ENCODE measurements around the gene GPR143. TPM values are rescaled to one million over a fixed set of nuclear protein-coding genes. Genes with fewer than 3 reads are reported as not detected.

Gene GPR143
- total RNA-seq, 2 experiments from 2014 or later, result not detected

DNA sequence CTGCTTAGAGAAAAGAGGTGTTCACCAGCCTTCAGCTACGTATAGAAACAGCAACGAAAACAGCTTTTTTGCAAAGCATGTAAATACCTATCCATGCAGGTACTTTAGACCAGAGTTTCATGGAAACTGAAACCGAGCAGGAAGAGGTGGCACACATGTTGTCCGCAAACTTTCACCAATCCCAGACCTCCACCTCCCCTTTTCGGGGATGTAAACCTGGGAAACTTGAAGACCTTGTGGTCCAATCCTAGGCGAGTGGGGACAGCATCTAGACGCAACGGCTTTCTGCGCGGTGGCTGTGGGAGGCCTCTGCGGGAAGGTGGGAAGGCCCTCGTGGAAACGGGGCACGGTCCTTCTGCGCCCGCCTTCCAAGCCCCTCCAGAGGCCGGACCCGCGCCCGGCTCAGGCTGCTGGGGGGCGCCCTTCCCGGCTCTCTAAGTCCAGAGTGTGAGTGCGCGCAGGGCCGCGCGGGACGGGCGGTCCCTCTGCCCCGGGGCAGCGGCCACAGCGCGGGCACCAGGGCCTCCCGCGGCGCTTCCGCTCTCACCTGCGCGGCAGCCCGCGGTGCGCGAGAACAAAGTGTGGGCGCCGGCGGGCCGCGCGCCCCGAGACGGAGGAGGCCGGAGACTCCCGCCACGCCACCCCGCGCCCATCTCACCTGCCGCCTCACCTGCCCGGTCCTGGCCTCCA is 19.8 kb upstream of the GPR143 start:
- Histone ChIP-seq H3K4me2 (ENCODE audit: low read length) (no peak overlapping the region), H3K9me2 (ENCODE audit: insufficient read depth, low read length) (no peaks in the 10 kb centered on the region), H2AFZ (ENCODE audit: low read length) (no peak overlapping the region), H4K20me1 (ENCODE audit: insufficient read depth, low read length) (no peaks in the 10 kb centered on the region), H3K4me3 (ENCODE audit: low read depth, low read length, poor library complexity, severe bottlenecking) (no peak overlapping the region), H3K4me1 (ENCODE audit: insufficient read depth, low read length, poor library complexity, severe bottlenecking) (no peaks in the 10 kb centered on the region), H3K9me3 (ENCODE audit: low read length) (no peaks in the 10 kb centered on the region), H3K36me3 (ENCODE audit: insufficient read depth, low read length) (no peaks in the 10 kb centered on the region), H3K27ac (ENCODE audit: low read depth, low read length, poor library complexity, severe bottlenecking) (no peak overlapping the region), H3K79me2 (ENCODE audit: insufficient read depth, low read depth, low read length) (no peaks in the 10 kb centered on the region)
- POLR2A ChIA-PET, result no interaction called here
- no TSS peak for BruUV-seq (replicated peaks)
- intact Hi-C loops (cut with micrococcal nuclease; ENCODE audit: unreplicated experiment), result no loop called here
- TF ChIP-seq EZH2phosphoT487 (IDR thresholded peaks at IDR 0.05; ENCODE audit: borderline replicate concordance, low read depth, low read length), result no peak
- TF ChIP-seq, protein P1, sequence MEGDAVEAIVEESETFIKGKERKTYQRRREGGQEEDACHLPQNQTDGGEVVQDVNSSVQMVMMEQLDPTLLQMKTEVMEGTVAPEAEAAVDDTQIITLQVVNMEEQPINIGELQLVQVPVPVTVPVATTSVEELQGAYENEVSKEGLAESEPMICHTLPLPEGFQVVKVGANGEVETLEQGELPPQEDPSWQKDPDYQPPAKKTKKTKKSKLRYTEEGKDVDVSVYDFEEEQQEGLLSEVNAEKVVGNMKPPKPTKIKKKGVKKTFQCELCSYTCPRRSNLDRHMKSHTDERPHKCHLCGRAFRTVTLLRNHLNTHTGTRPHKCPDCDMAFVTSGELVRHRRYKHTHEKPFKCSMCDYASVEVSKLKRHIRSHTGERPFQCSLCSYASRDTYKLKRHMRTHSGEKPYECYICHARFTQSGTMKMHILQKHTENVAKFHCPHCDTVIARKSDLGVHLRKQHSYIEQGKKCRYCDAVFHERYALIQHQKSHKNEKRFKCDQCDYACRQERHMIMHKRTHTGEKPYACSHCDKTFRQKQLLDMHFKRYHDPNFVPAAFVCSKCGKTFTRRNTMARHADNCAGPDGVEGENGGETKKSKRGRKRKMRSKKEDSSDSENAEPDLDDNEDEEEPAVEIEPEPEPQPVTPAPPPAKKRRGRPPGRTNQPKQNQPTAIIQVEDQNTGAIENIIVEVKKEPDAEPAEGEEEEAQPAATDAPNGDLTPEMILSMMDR (conservative IDR thresholded peaks at IDR 0.05; ENCODE audit: low read length), result no peak
- no peak for DNase-seq (ENCODE audit: low spot score)
- CTCF ChIA-PET (ENCODE audit: unreplicated experiment), result no interaction called here

DNA sequence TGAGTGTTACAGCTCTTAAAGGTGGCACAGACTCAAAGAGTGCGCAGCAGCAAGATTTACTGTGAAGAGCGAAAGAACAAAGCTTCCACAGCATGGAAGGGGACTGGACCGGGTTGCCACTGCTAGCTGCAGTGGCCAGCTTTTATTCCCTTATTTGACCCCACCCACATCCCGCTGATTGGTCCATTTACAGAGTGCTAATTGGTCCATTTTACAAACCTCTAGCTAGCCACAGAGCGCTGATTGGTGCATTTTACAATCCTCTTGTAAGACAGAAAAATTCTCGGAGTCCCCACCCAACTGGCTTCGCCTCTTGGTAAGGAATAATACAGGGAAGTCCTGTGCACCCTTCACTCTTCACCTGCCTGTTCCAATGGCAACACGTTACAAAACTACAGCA is 18.7 kb upstream of the GPR143 start:
- ChIA-PET CTCF (ENCODE audit: unreplicated experiment) (no interaction called here), POLR2A (no interaction called here)
- Histone ChIP-seq H3K4me3 (ENCODE audit: low read depth, low read length, poor library complexity, severe bottlenecking) (no peak overlapping the region), H3K4me2 (ENCODE audit: low read length) (no peak overlapping the region), H3K79me2 (ENCODE audit: insufficient read depth, low read depth, low read length) (no peaks in the 10 kb centered on the region), H3K36me3 (ENCODE audit: insufficient read depth, low read length) (no peaks in the 10 kb centered on the region), H2AFZ (ENCODE audit: low read length) (no peak overlapping the region), H4K20me1 (ENCODE audit: insufficient read depth, low read length) (no peaks in the 10 kb centered on the region), H3K9me2 (ENCODE audit: insufficient read depth, low read length) (no peaks in the 10 kb centered on the region), H3K9me3 (ENCODE audit: low read length) (no peaks in the 10 kb centered on the region), H3K27ac (ENCODE audit: low read depth, low read length, poor library complexity, severe bottlenecking) (no peak overlapping the region), H3K4me1 (ENCODE audit: insufficient read depth, low read length, poor library complexity, severe bottlenecking) (no peaks in the 10 kb centered on the region)
- no TSS peak for BruUV-seq (replicated peaks)
- TF ChIP-seq, protein P1 (conservative IDR thresholded peaks at IDR 0.05; ENCODE audit: low read length), result no peak
- no peak for TF ChIP-seq EZH2phosphoT487 (IDR thresholded peaks at IDR 0.05; ENCODE audit: borderline replicate concordance, low read depth, low read length)
- intact Hi-C loops (cut with micrococcal nuclease; ENCODE audit: unreplicated experiment), result no loop called here
- DNase-seq (ENCODE audit: low spot score), result no peak

DNA sequence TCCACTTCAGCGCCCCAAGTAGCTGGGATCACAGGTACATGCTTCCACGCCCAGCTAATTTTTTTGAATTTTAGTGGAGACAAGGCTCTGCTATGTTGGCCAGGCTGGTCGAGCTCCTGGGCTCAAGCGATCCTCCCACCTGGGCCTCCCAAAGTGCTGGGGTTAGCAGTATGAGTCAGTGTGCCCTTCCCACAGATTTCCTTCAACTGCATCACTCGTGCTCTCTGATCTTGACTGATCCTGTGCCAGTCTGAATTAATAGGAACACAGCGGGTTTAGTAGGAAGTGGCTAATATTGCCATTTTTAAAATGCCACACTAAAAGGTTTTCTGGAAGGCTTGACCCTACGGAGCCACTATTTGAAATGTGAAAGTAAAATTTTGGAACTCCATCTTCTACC is 16.3 kb upstream of the GPR143 start:
- Histone ChIP-seq H3K27ac (ENCODE audit: low read depth, low read length, poor library complexity, severe bottlenecking) (no peak overlapping the region), H3K79me2 (ENCODE audit: insufficient read depth, low read depth, low read length) (no peaks in the 10 kb centered on the region), H4K20me1 (ENCODE audit: insufficient read depth, low read length) (no peaks in the 10 kb centered on the region), H2AFZ (ENCODE audit: low read length) (no peak overlapping the region), H3K4me2 (ENCODE audit: low read length) (no peak overlapping the region), H3K4me3 (ENCODE audit: low read depth, low read length, poor library complexity, severe bottlenecking) (no peak overlapping the region), H3K4me1 (ENCODE audit: insufficient read depth, low read length, poor library complexity, severe bottlenecking) (no peaks in the 10 kb centered on the region), H3K36me3 (ENCODE audit: insufficient read depth, low read length) (no peaks in the 10 kb centered on the region), H3K9me2 (ENCODE audit: insufficient read depth, low read length) (no peaks in the 10 kb centered on the region), H3K9me3 (ENCODE audit: low read length) (no peaks in the 10 kb centered on the region)
- no TSS peak for BruUV-seq (replicated peaks)
- CTCF ChIA-PET (ENCODE audit: unreplicated experiment), result no interaction called here
- intact Hi-C loops (cut with micrococcal nuclease; ENCODE audit: unreplicated experiment), result no loop called here
- POLR2A ChIA-PET, result interaction anchor here (0.7 to 0.9 kb wide), 2 partner anchors 9 to 464 kb away, joined by 3 read pairs; no protein-coding TSS in a partner anchor
- DNase-seq (ENCODE audit: low spot score), result no peak
- TF ChIP-seq, protein P1 (conservative IDR thresholded peaks at IDR 0.05; ENCODE audit: low read length), result no peak
- no peak for TF ChIP-seq EZH2phosphoT487 (IDR thresholded peaks at IDR 0.05; ENCODE audit: borderline replicate concordance, low read depth, low read length)
